GM23338 (cell line): ENCODE measurements around the gene PCMT1. TPM values are rescaled to one million over a fixed set of nuclear protein-coding genes. Genes with fewer than 3 reads are reported as not detected.

Experiments used
- CREB1 ChIP-seq: fragments of 250-450 bp; sonication (Bioruptor Pico); IDR thresholded peaks from 2 replicates; pipeline ENCODE4 v1.5.0; 2020; ENCODE audit warnings: low read depth, mild to moderate bottlenecking, moderate library complexity
- CTCF ChIP-seq, 2 experiments: fragments of 200-600 bp in 1 of 2; sonication (generic) in 1 of 2; conservative IDR thresholded peaks; 2 replicates each; pipeline versions ENCODE4 v1.5.1 to v1.6.1; 2016 to 2017; ENCODE audit warnings: antibody characterized with exemption in 2 of 2, low read depth in 2 of 2, mild to moderate bottlenecking in 2 of 2, moderate library complexity in 1 of 2
- EZH2phosphoT487 ChIP-seq: fragments of 200-600 bp; sonication (generic); IDR thresholded peaks from one replicate; pipeline ENCODE4 v1.8.1; 2018; ENCODE audit warnings: antibody characterized with exemption; ENCODE audit not compliant: unreplicated experiment
- NANOG ChIP-seq: IDR thresholded peaks from 2 replicates; pipeline ENCODE4 v1.6.1; 2016; ENCODE audit warnings: antibody characterized with exemption, borderline replicate concordance
- POLR2AphosphoS5 ChIP-seq: IDR thresholded peaks from 2 replicates; pipeline ENCODE4 v1.6.1; 2016; ENCODE audit warnings: antibody characterized with exemption, low read depth
- REST ChIP-seq: IDR thresholded peaks from one replicate; pipeline ENCODE4 v1.6.1; 2018; ENCODE audit warnings: antibody characterized with exemption; ENCODE audit not compliant: unreplicated experiment
- ZNF462 ChIP-seq: fragments of 250-450 bp; sonication (Bioruptor Pico); IDR thresholded peaks from 2 replicates; pipeline ENCODE4 v1.5.0; 2020; ENCODE audit warnings: mild to moderate bottlenecking, moderate library complexity
- polyA plus RNA-seq: library from polyadenylated mRNA; unstranded; fragments of >200 nt; fragmentation: Nextera tagmentation; extraction: Ambion mirVana; gene quantifications from 2 replicates; pipeline ENCODE4 v1.2.1, GENCODE V29; 2016
- total RNA-seq: library from RNA; depleted of rRNA; stranded (reverse); fragments of >200 nt; shearing (Covaris generic); gene quantifications from 2 replicates; pipeline ENCODE4 v1.2.3, GENCODE V29; 2014

PCMT1 gene
- total and polyA plus RNA-seq, 2 experiments from 2014 or later, result 87.6 to 168 TPM

- TF ChIP-seq ZNF462 (CRISPR knock-in tag), result no peak
- TF ChIP-seq POLR2AphosphoS5, result no peak
- TF ChIP-seq CREB1 (CRISPR knock-in tag), result no peak
- TF ChIP-seq REST, result no peak
- TF ChIP-seq NANOG, result no peak
- no peak for TF ChIP-seq CTCF (conservative IDR thresholded peaks at IDR 0.05; ENCODE audit: low read depth in 2 of 2)
- TF ChIP-seq EZH2phosphoT487, result no peak
Observed at GRCh38 chr6:149727793-149728498, 21.6 kb upstream of the PCMT1 start (continued).
